H1 (cell line): ENCODE measurements around the gene MLF2. TPM values are rescaled to one million over a fixed set of nuclear protein-coding genes. Genes with fewer than 3 reads are reported as not detected.

Experiments
- CTCF ChIA-PET: fragments of 300-600 bp; sonication (Branson Sonifier 250); formaldehyde crosslinking; loops from one replicate; lab custom pipeline; 2021; ENCODE audit not compliant: partially characterized antibody; lab: Charles Lee
- POLR2A ChIA-PET: fragments of 300-600 bp; sonication (Branson Sonifier 250); formaldehyde crosslinking; loops from one replicate; lab custom pipeline; 2021; ENCODE audit warnings: inconsistent platforms; ENCODE audit not compliant: partially characterized antibody; lab: Charles Lee
- DNase-seq, 2 experiments: peaks; one replicate each; pipeline versions ENCODE4 v3.0.0 to v3.0.0-alpha.2; 2010 to 2022; ENCODE audit warnings: low spot score in 2 of 2, low read depth in 1 of 2, mixed read lengths in 1 of 2
- FAIRE-seq: peaks from 2 replicates; lab custom pipeline; 2011; peaks lifted over from hg19 to GRCh38; lab: Jason Lieb, UNC
- H2AFZ ChIP-seq: 2 replicates; pipeline ENCODE4 v1.8.1; 2012; ENCODE audit warnings: low read length, inconsistent platforms
- H2AK5ac ChIP-seq: 2 replicates; pipeline ENCODE4 v1.6.1; 2013; ENCODE audit warnings: low read depth, low read length
- H2BK120ac ChIP-seq: replicated peaks from 2 replicates; pipeline ENCODE3; 2013; ENCODE audit warnings: low read depth, low read length, inconsistent platforms
- H2BK12ac ChIP-seq: 2 replicates; pipeline ENCODE4 v1.6.1; 2013; ENCODE audit warnings: low read depth, low read length
- H2BK15ac ChIP-seq: 2 replicates; pipeline ENCODE4 v1.6.1; 2013; ENCODE audit warnings: low read length
- H2BK20ac ChIP-seq: 2 replicates; pipeline ENCODE4 v1.6.1; 2013; ENCODE audit warnings: low read length
- H2BK5ac ChIP-seq: 2 replicates; pipeline ENCODE4 v1.6.1; 2013; ENCODE audit warnings: low read depth, low read length
- H3K14ac ChIP-seq: 2 replicates; pipeline ENCODE4 v1.6.1; 2013; ENCODE audit warnings: inconsistent platforms; ENCODE audit not compliant: insufficient read length
- H3K18ac ChIP-seq: 2 replicates; pipeline ENCODE4 v1.6.1; 2013; ENCODE audit warnings: low read length; ENCODE audit errors: extremely low read depth
- H3K23ac ChIP-seq: 2 replicates; pipeline ENCODE4 v1.6.1; 2013; ENCODE audit warnings: inconsistent platforms; ENCODE audit not compliant: insufficient read length
- H3K23me2 ChIP-seq: 2 replicates; pipeline ENCODE4 v1.6.1; 2013; ENCODE audit warnings: low read depth, low read length
- H3K27ac ChIP-seq: 2 replicates; pipeline ENCODE4 v1.6.1; 2011; ENCODE audit warnings: low read depth, low read length, inconsistent platforms
- H3K27me3 ChIP-seq, 4 experiments: replicated peaks in 1 of 4; 1 replicate in 1 of 4; 2 replicates in 3 of 4; pipeline versions ENCODE4 v1.6.1 to v1.8.1; 2011 to 2013; ENCODE audit warnings: low read length in 3 of 4, mild to moderate bottlenecking in 3 of 4, inconsistent platforms in 2 of 4, mixed read lengths in 2 of 4, moderate library complexity in 1 of 4; ENCODE audit not compliant: control insufficient read depth in 3 of 4, insufficient read depth in 3 of 4; ENCODE audit errors: extremely low read depth in 1 of 4
- H3K36me3 ChIP-seq, 4 experiments: 2 replicates each; pipeline versions ENCODE4 v1.6.1 to v1.8.1; 2011 to 2013; ENCODE audit warnings: mild to moderate bottlenecking in 4 of 4, low read length in 3 of 4, moderate library complexity in 2 of 4, control low read depth in 1 of 4, inconsistent platforms in 1 of 4; ENCODE audit not compliant: insufficient read depth in 4 of 4, control insufficient read depth in 2 of 4
- H3K4ac ChIP-seq: replicated peaks from 2 replicates; pipeline ENCODE3; 2013; ENCODE audit warnings: low read length, low read depth, mixed read lengths, inconsistent platforms; ENCODE audit not compliant: insufficient read length
- H3K4me1 ChIP-seq, 4 experiments: replicated peaks in 1 of 4; 1 replicate in 1 of 4; 2 replicates in 3 of 4; pipeline versions ENCODE4 v1.6.1 to v1.8.1; 2011 to 2013; ENCODE audit warnings: low read length in 3 of 4, inconsistent platforms in 2 of 4, mixed read lengths in 1 of 4; ENCODE audit not compliant: insufficient read depth in 4 of 4, control insufficient read depth in 3 of 4
- H3K4me2 ChIP-seq, 2 experiments: 2 replicates each; pipeline versions ENCODE4 v1.6.1 to v1.8.1; 2011 to 2013; ENCODE audit warnings: low read depth in 2 of 2, low read length in 2 of 2, control low read depth in 1 of 2, inconsistent platforms in 1 of 2, mild to moderate bottlenecking in 1 of 2; ENCODE audit not compliant: insufficient read depth in 1 of 2
- H3K4me3 ChIP-seq, 4 experiments: fragments of 200-600, 300-600 bp in 1 of 4; sonication (generic), shearing (Covaris generic), sonication (Bioruptor Twin) in 1 of 4; 2 replicates each; pipeline versions ENCODE4 v1.5.1 to v1.8.1; 2011 to 2016; ENCODE audit warnings: low read length in 4 of 4, low read depth in 3 of 4, control low read depth in 2 of 4, inconsistent platforms in 2 of 4, mild to moderate bottlenecking in 2 of 4, mixed read lengths in 1 of 4, moderate library complexity in 1 of 4; ENCODE audit not compliant: insufficient read depth in 2 of 4; ENCODE audit errors: extremely low read depth in 1 of 4
- H3K56ac ChIP-seq: replicated peaks from 2 replicates; pipeline ENCODE3; 2013; ENCODE audit warnings: low read depth, mild to moderate bottlenecking, mixed read lengths, low read length, inconsistent platforms; ENCODE audit not compliant: insufficient read length
- H3K79me1 ChIP-seq: 2 replicates; pipeline ENCODE4 v1.6.1; 2013; ENCODE audit warnings: low read depth, low read length, control low read depth
- H3K79me2 ChIP-seq, 2 experiments: 2 replicates each; pipeline versions ENCODE4 v1.6.1 to v1.8.1; 2012 to 2013; ENCODE audit warnings: low read length in 2 of 2, mild to moderate bottlenecking in 2 of 2, inconsistent platforms in 1 of 2; ENCODE audit not compliant: insufficient read depth in 2 of 2, control insufficient read depth in 1 of 2
- H3K9ac ChIP-seq, 4 experiments: replicated peaks in 1 of 4; 1 replicate in 1 of 4; 2 replicates in 3 of 4; pipeline versions ENCODE4 v1.6.1 to v1.8.1; 2011 to 2013; ENCODE audit warnings: low read depth in 3 of 4, low read length in 3 of 4, control low read depth in 2 of 4, mild to moderate bottlenecking in 2 of 4, moderate library complexity in 2 of 4, inconsistent platforms in 1 of 4; ENCODE audit errors: extremely low read depth in 1 of 4
- H3K9me3 ChIP-seq, 2 experiments: 2 replicates each; pipeline versions ENCODE4 v1.6.1 to v1.8.1; 2012 to 2013; ENCODE audit warnings: mild to moderate bottlenecking in 2 of 2, moderate library complexity in 2 of 2, control low read depth in 1 of 2, inconsistent platforms in 1 of 2, low read depth in 1 of 2, low read length in 1 of 2, mixed read lengths in 1 of 2; ENCODE audit not compliant: insufficient read depth in 2 of 2
- H4K20me1 ChIP-seq, 2 experiments: replicated peaks in 1 of 2; 2 replicates each; pipeline versions ENCODE3 to v1.8.1; 2011 to 2013; ENCODE audit warnings: inconsistent platforms in 2 of 2, low read length in 2 of 2, mild to moderate bottlenecking in 1 of 2; ENCODE audit not compliant: insufficient read depth in 2 of 2, control insufficient read depth in 1 of 2
- H4K5ac ChIP-seq: 2 replicates; pipeline ENCODE4 v1.6.1; 2013; ENCODE audit warnings: low read length, low read depth, mixed read lengths, inconsistent platforms; ENCODE audit not compliant: insufficient read length
- H4K8ac ChIP-seq: 2 replicates; pipeline ENCODE4 v1.8.0; 2013; ENCODE audit warnings: mild to moderate bottlenecking, moderate library complexity, low read length, inconsistent platforms; ENCODE audit not compliant: insufficient read depth; ENCODE audit errors: extremely low read depth
- H4K91ac ChIP-seq: replicated peaks from 2 replicates; pipeline ENCODE3; 2013; ENCODE audit warnings: low read length, mixed read lengths, inconsistent platforms; ENCODE audit not compliant: insufficient read length
- CHD1 ChIP-seq: IDR thresholded peaks from 2 replicates; pipeline ENCODE4 v1.6.1; 2012; ENCODE audit warnings: low read depth, low read length, improper control_type of control experiment
- EP300 ChIP-seq, 2 experiments: IDR thresholded peaks; 1 replicate in 1 of 2; 2 replicates in 1 of 2; pipeline ENCODE4 v1.6.1; 2011 to 2012; ENCODE audit warnings: low read depth in 2 of 2, low read length in 2 of 2, mild to moderate bottlenecking in 2 of 2, borderline replicate concordance in 1 of 2, inconsistent platforms in 1 of 2, moderate library complexity in 1 of 2
- SIN3A ChIP-seq, 2 experiments: IDR thresholded peaks in 1 of 2; conservative IDR thresholded peaks in 1 of 2; 2 replicates each; pipeline ENCODE4 v1.6.1; 2011 to 2012; ENCODE audit warnings: low read length in 2 of 2, improper control_type of control experiment in 1 of 2, low read depth in 1 of 2, mild to moderate bottlenecking in 1 of 2
- SIX5 ChIP-seq: IDR thresholded peaks from 2 replicates; pipeline ENCODE4 v1.6.1; 2011; ENCODE audit warnings: mild to moderate bottlenecking, low read depth, low read length
- SP1 ChIP-seq: IDR thresholded peaks from 2 replicates; pipeline ENCODE4 v1.6.1; 2011; ENCODE audit warnings: low read depth, low read length
- TCF12 ChIP-seq: IDR thresholded peaks from 2 replicates; pipeline ENCODE4 v1.6.1; 2011; ENCODE audit warnings: low read depth, mild to moderate bottlenecking, low read length
- WGBS, 2 experiments: shearing (Covaris generic) in 1 of 2; methylation state at CpG; one replicate each; pipeline versions ENCODE4 v1.1.6 to v1.1.7; 2013 to 2015; ENCODE audit warnings: low lambda C conversion rate in 2 of 2, mixed read lengths in 2 of 2, inconsistent platforms in 1 of 2, low coverage in 1 of 2, missing lambda C conversion rate in 1 of 2; ENCODE audit not compliant: insufficient replicate concordance in 2 of 2, insufficient coverage in 1 of 2, insufficient read length in 1 of 2; ENCODE audit errors: extremely low coverage in 1 of 2, missing lambda C conversion rate in 1 of 2; 5-methylcytosine and 5-hydroxymethylcytosine counted together
- polyA plus RNA-seq, 7 experiments: library from polyadenylated mRNA; depleted of rRNA in 3 of 7; stranded (reverse) in 5 of 7; unstranded in 2 of 7; fragments of >200 nt in 5 of 7; fragments of 200-250 nt in 2 of 7; gene quantifications; 1 replicate in 5 of 7; 2 replicates in 1 of 7; 4 replicates in 1 of 7; pipeline versions ENCODE4 v1.2.1 to v1.2.3, GENCODE V29; 2011 to 2013; ENCODE audit warnings: missing spikeins in 2 of 7, mixed read lengths in 2 of 7
- total RNA-seq: library from RNA; stranded (reverse); fragmentation: NEBNext Ultra II Directional; extraction: Animal tissue kit (Norgen Biotek cat#: 25700); gene quantifications from 2 replicates; pipeline ENCODE4 v1.2.1, GENCODE V29; 2021
- TF ChIP-seq, protein P1 (sequence below): IDR thresholded peaks from 2 replicates; pipeline ENCODE4 v1.6.1; 2012; ENCODE audit warnings: inconsistent platforms

MLF2 gene
- total and polyA plus RNA-seq, 2 of the 8 experiments (the other 6 are each of a cell fraction or from before 2014, with no cell fraction given) = 229 to 401 TPM

- H2AK5ac ChIP-seq = no peak overlapping the region
- no peak overlapping the region for H2BK120ac ChIP-seq
- H2BK20ac ChIP-seq = no peak overlapping the region
- no peak overlapping the region for H2BK15ac ChIP-seq
- no peak overlapping the region for H2AFZ ChIP-seq
- no peak overlapping the region for H4K5ac ChIP-seq
- H2BK5ac ChIP-seq = no peak overlapping the region
- H2BK12ac ChIP-seq = no peak overlapping the region
- H3K14ac ChIP-seq = no peak overlapping the region
- H4K91ac ChIP-seq = no peak overlapping the region
- H4K8ac ChIP-seq = no peak overlapping the region
- 80% methylated on average over 5 of the region's 5 CpGs; no CpG with 5 or more reads in 1 of the 2 experiments for WGBS, 2 experiments
- DNase-seq (no peak), FAIRE-seq (no peak)
- H3K9ac ChIP-seq = no peak overlapping the region
- no peaks in the 10 kb centered on the region for H4K20me1 ChIP-seq
- H3K27me3 ChIP-seq = no peaks in the 10 kb centered on the region
- no peak overlapping the region; the same call in 1 of the 2 replicates for H3K27ac ChIP-seq
- no peak overlapping the region for H3K4me2 ChIP-seq
- ChIA-PET CTCF (interaction anchor here (0.6 to 29.6 kb wide), 10 partner anchors 9 to 163 kb away, joined by 3 to 532 read pairs (median 8); partner anchors contain the start of genes GNB3, GPR162, LAG3 and MLF2), POLR2A (interaction anchor here (0.6 to 2.0 kb wide), 5 partner anchors 13 to 247 kb away, joined by 3 to 7 read pairs (median 5); partner anchors contain the start of gene MLF2)
- no peaks in the 10 kb centered on the region for H3K79me1 ChIP-seq
- H3K23ac ChIP-seq = no peak overlapping the region
- no peaks in the 10 kb centered on the region for H3K36me3 ChIP-seq
- H3K4me3 ChIP-seq = no peak overlapping the region
- TF ChIP-seq EP300 (IDR thresholded peaks at IDR 0.05; ENCODE audit: borderline replicate concordance in 1 of 2, low read depth in 2 of 2, low read length in 2 of 2) = no peak
- TF ChIP-seq, protein P1, sequence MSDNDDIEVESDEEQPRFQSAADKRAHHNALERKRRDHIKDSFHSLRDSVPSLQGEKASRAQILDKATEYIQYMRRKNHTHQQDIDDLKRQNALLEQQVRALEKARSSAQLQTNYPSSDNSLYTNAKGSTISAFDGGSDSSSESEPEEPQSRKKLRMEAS = no peak
- TF ChIP-seq SIX5 = no peak
- no peak for TF ChIP-seq TCF12
- TF ChIP-seq SP1 = no peak
- no peak for TF ChIP-seq SIN3A (conservative IDR thresholded peaks at IDR 0.05 in 1 of 2, IDR thresholded peaks at IDR 0.05 in 1 of 2; ENCODE audit: low read depth in 1 of 2, low read length in 2 of 2)
- no peak for TF ChIP-seq CHD1
- H3K9me3 ChIP-seq = no peaks in the 10 kb centered on the region
- no peak overlapping the region for H3K56ac ChIP-seq
- H3K23me2 ChIP-seq = no peaks in the 10 kb centered on the region
- H3K79me2 ChIP-seq = no peaks in the 10 kb centered on the region
- no peak overlapping the region for H3K18ac ChIP-seq
- no peak overlapping the region for H3K4ac ChIP-seq
- H3K4me1 ChIP-seq = peaks cover 4 to 8% (median 6%) of the 10 kb centered on the region in 4 experiments
Measured at GRCh38 chr12:6784296-6784695, 31.4 kb upstream of the MLF2 start.
